Measurements from ENCODE around the gene ARSI.
A peak's percentile ranks its signal among the peaks of the same experiment; 100 is the strongest.

ARSI gene

GRCh38 chr5:150302301-150303069 is at the start of gene ARSI:
Gene ARSI (minus strand): TSS chr5:150302905. CDS start chr5:150302373, 532 bp downstream.
- H3K9me3 ChIP-seq (ENCODE audit: control insufficient read depth in 1 of 2, low read length in 2 of 2) = no peaks in the 10 kb centered on the region
- peaks cover 20 to 30% of the 10 kb centered on the region in 2 donors for H3K27me3 ChIP-seq (ENCODE audit: control insufficient read depth in 1 of 2, insufficient read depth in 2 of 2, low read length in 2 of 2)
- no peak within 1 kb of the TSS for H3K9ac ChIP-seq (ENCODE audit: low read depth in 1 of 2, low read length in 2 of 2)
- no peak within 1 kb of the TSS for H3K27ac ChIP-seq (ENCODE audit: low read depth, low read length)
- peaks cover 3 to 4% of the 10 kb centered on the region in 2 donors for H3K4me1 ChIP-seq (ENCODE audit: control insufficient read depth in 1 of 2, insufficient read depth in 2 of 2, low read length in 2 of 2)
- no peaks in the 10 kb centered on the region for H3K36me3 ChIP-seq (ENCODE audit: control insufficient read depth in 1 of 2, insufficient read depth in 2 of 2, low read length in 2 of 2)
- peak within 1 kb of the TSS; percentile 27 to 45 for H3K4me3 ChIP-seq (ENCODE audit: low read depth in 1 of 2, low read length in 2 of 2)

- no peak overlapping the region for H3K9ac ChIP-seq (ENCODE audit: low read depth in 1 of 2, low read length in 2 of 2)
- no peak overlapping the region for H3K4me3 ChIP-seq (ENCODE audit: low read depth in 1 of 2, low read length in 2 of 2)
- H3K27ac ChIP-seq (ENCODE audit: low read depth, low read length) = no peak overlapping the region
These were observed 48.0 kb upstream of the ARSI start for GRCh38 chr5:150350524-150351344.

GRCh38 chr5:150349681-150350275 is 47.1 kb upstream of the ARSI start:
- Histone ChIP-seq H3K27me3 (ENCODE audit: control insufficient read depth in 1 of 2, insufficient read depth in 2 of 2, low read length in 2 of 2) (peaks cover 0 to 3% of the 10 kb centered on the region in 2 donors), H3K9ac (ENCODE audit: low read depth in 1 of 2, low read length in 2 of 2) (no peak overlapping the region), H3K4me1 (ENCODE audit: control insufficient read depth in 1 of 2, insufficient read depth in 2 of 2, low read length in 2 of 2) (peaks cover 11 to 16% of the 10 kb centered on the region in 2 donors), H3K9me3 (ENCODE audit: control insufficient read depth in 1 of 2, low read length in 2 of 2) (no peaks in the 10 kb centered on the region), H3K27ac (ENCODE audit: low read depth, low read length) (no peak overlapping the region), H3K36me3 (ENCODE audit: control insufficient read depth in 1 of 2, insufficient read depth in 2 of 2, low read length in 2 of 2) (no peaks in the 10 kb centered on the region), H3K4me3 (ENCODE audit: low read depth in 1 of 2, low read length in 2 of 2) (no peak overlapping the region)

More at GRCh38 chr5:150350524-150351344, 48.0 kb upstream of the ARSI start:
- H3K9me3 ChIP-seq (ENCODE audit: control insufficient read depth in 1 of 2, low read length in 2 of 2) = no peaks in the 10 kb centered on the region
- H3K36me3 ChIP-seq (ENCODE audit: control insufficient read depth in 1 of 2, insufficient read depth in 2 of 2, low read length in 2 of 2) = no peaks in the 10 kb centered on the region
- H3K4me1 ChIP-seq (ENCODE audit: control insufficient read depth in 1 of 2, insufficient read depth in 2 of 2, low read length in 2 of 2) = peaks cover 11 to 16% of the 10 kb centered on the region in 2 donors
- peaks cover 0 to 3% of the 10 kb centered on the region in 2 donors for H3K27me3 ChIP-seq (ENCODE audit: control insufficient read depth in 1 of 2, insufficient read depth in 2 of 2, low read length in 2 of 2)

- Histone ChIP-seq H3K9ac (ENCODE audit: low read depth in 1 of 2, low read length in 2 of 2) (no peak overlapping the region), H3K9me3 (ENCODE audit: control insufficient read depth in 1 of 2, low read length in 2 of 2) (no peaks in the 10 kb centered on the region), H3K4me3 (ENCODE audit: low read depth in 1 of 2, low read length in 2 of 2) (no peak overlapping the region), H3K27me3 (ENCODE audit: control insufficient read depth in 1 of 2, insufficient read depth in 2 of 2, low read length in 2 of 2) (peaks cover 0 to 3% of the 10 kb centered on the region in 2 donors), H3K36me3 (ENCODE audit: control insufficient read depth in 1 of 2, insufficient read depth in 2 of 2, low read length in 2 of 2) (no peaks in the 10 kb centered on the region), H3K27ac (ENCODE audit: low read depth, low read length) (no peak overlapping the region), H3K4me1 (ENCODE audit: control insufficient read depth in 1 of 2, insufficient read depth in 2 of 2, low read length in 2 of 2) (peaks cover 7 to 11% of the 10 kb centered on the region in 2 donors)
These were observed 44.7 kb upstream of the ARSI start for GRCh38 chr5:150347451-150347850.

- Histone ChIP-seq H3K4me3 (ENCODE audit: low read depth in 1 of 2, low read length in 2 of 2) (no peak overlapping the region), H3K9ac (ENCODE audit: low read depth in 1 of 2, low read length in 2 of 2) (no peak overlapping the region), H3K27ac (ENCODE audit: low read depth, low read length) (no peak overlapping the region), H3K4me1 (ENCODE audit: control insufficient read depth in 1 of 2, insufficient read depth in 2 of 2, low read length in 2 of 2) (peaks cover 6 to 8% of the 10 kb centered on the region in 2 donors), H3K36me3 (ENCODE audit: control insufficient read depth in 1 of 2, insufficient read depth in 2 of 2, low read length in 2 of 2) (no peaks in the 10 kb centered on the region), H3K9me3 (ENCODE audit: control insufficient read depth in 1 of 2, low read length in 2 of 2) (no peaks in the 10 kb centered on the region), H3K27me3 (ENCODE audit: control insufficient read depth in 1 of 2, insufficient read depth in 2 of 2, low read length in 2 of 2) (peaks cover 0 to 3% of the 10 kb centered on the region in 2 donors)
These were observed 44.3 kb upstream of the ARSI start for GRCh38 chr5:150347003-150347402.

- no peak overlapping the region for H3K9ac ChIP-seq (ENCODE audit: low read depth in 1 of 2, low read length in 2 of 2)
- no peak overlapping the region for H3K4me3 ChIP-seq (ENCODE audit: low read depth in 1 of 2, low read length in 2 of 2)
- H3K36me3 ChIP-seq (ENCODE audit: control insufficient read depth in 1 of 2, insufficient read depth in 2 of 2, low read length in 2 of 2) = no peaks in the 10 kb centered on the region
- H3K4me1 ChIP-seq (ENCODE audit: control insufficient read depth in 1 of 2, insufficient read depth in 2 of 2, low read length in 2 of 2) = peaks cover 6 to 8% of the 10 kb centered on the region in 2 donors
- H3K27ac ChIP-seq (ENCODE audit: low read depth, low read length) = no peak overlapping the region
- no peaks in the 10 kb centered on the region for H3K9me3 ChIP-seq (ENCODE audit: control insufficient read depth in 1 of 2, low read length in 2 of 2)
- H3K27me3 ChIP-seq (ENCODE audit: control insufficient read depth in 1 of 2, insufficient read depth in 2 of 2, low read length in 2 of 2) = peaks cover 0 to 3% of the 10 kb centered on the region in 2 donors
These were observed 43.9 kb upstream of the ARSI start for GRCh38 chr5:150346592-150346991.

DNA sequence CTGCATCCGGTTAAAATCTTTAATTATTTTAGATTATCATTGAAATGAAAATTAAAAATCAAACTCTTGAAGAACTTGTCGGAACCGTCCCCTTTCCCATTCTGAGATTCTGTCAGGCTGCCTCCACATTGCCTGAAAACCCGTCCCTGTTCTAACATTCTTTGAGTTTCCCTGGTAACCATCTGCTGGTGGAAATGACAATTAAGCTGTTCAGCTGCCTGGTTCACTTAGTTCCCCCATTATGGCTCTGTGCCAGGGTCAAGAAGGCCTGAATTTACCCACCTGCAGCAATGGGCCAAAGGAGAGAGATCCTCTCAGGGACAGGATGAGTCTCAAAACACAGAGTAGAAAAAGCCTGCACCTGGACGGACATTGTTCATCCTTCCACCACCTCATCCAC is 43.0 kb upstream of the ARSI start:
- Histone ChIP-seq H3K36me3 (ENCODE audit: control insufficient read depth in 1 of 2, insufficient read depth in 2 of 2, low read length in 2 of 2) (no peaks in the 10 kb centered on the region), H3K9me3 (ENCODE audit: control insufficient read depth in 1 of 2, low read length in 2 of 2) (no peaks in the 10 kb centered on the region), H3K4me3 (ENCODE audit: low read depth in 1 of 2, low read length in 2 of 2) (no peak overlapping the region), H3K27ac (ENCODE audit: low read depth, low read length) (no peak overlapping the region), H3K4me1 (ENCODE audit: control insufficient read depth in 1 of 2, insufficient read depth in 2 of 2, low read length in 2 of 2) (peaks cover 1 to 4% of the 10 kb centered on the region in 2 donors), H3K27me3 (ENCODE audit: control insufficient read depth in 1 of 2, insufficient read depth in 2 of 2, low read length in 2 of 2) (peaks cover 0 to 3% of the 10 kb centered on the region in 2 donors), H3K9ac (ENCODE audit: low read depth in 1 of 2, low read length in 2 of 2) (no peak overlapping the region)

GRCh38 chr5:150343994-150344631 is 41.4 kb upstream of the ARSI start:
- H3K4me1 ChIP-seq (ENCODE audit: control insufficient read depth in 1 of 2, insufficient read depth in 2 of 2, low read length in 2 of 2) = peaks cover 0 to 3% of the 10 kb centered on the region in 2 donors

GRCh38 chr5:150342583-150342982 is 39.9 kb upstream of the ARSI start:
- no peak overlapping the region for H3K9ac ChIP-seq (ENCODE audit: low read depth in 1 of 2, low read length in 2 of 2)
- H3K36me3 ChIP-seq (ENCODE audit: control insufficient read depth in 1 of 2, insufficient read depth in 2 of 2, low read length in 2 of 2) = no peaks in the 10 kb centered on the region

More at GRCh38 chr5:150343994-150344631, 41.4 kb upstream of the ARSI start:
- Histone ChIP-seq H3K9ac (ENCODE audit: low read depth in 1 of 2, low read length in 2 of 2) (no peak overlapping the region), H3K4me3 (ENCODE audit: low read depth in 1 of 2, low read length in 2 of 2) (no peak overlapping the region), H3K36me3 (ENCODE audit: control insufficient read depth in 1 of 2, insufficient read depth in 2 of 2, low read length in 2 of 2) (no peaks in the 10 kb centered on the region), H3K27ac (ENCODE audit: low read depth, low read length) (no peak overlapping the region), H3K9me3 (ENCODE audit: control insufficient read depth in 1 of 2, low read length in 2 of 2) (no peaks in the 10 kb centered on the region), H3K27me3 (ENCODE audit: control insufficient read depth in 1 of 2, insufficient read depth in 2 of 2, low read length in 2 of 2) (peaks cover 0 to 3% of the 10 kb centered on the region in 2 donors)

More at GRCh38 chr5:150342583-150342982, 39.9 kb upstream of the ARSI start:
- Histone ChIP-seq H3K4me3 (ENCODE audit: low read depth in 1 of 2, low read length in 2 of 2) (no peak overlapping the region), H3K4me1 (ENCODE audit: control insufficient read depth in 1 of 2, insufficient read depth in 2 of 2, low read length in 2 of 2) (peaks cover 0 to 7% of the 10 kb centered on the region in 2 donors), H3K27ac (ENCODE audit: low read depth, low read length) (no peak overlapping the region), H3K9me3 (ENCODE audit: control insufficient read depth in 1 of 2, low read length in 2 of 2) (no peaks in the 10 kb centered on the region), H3K27me3 (ENCODE audit: control insufficient read depth in 1 of 2, insufficient read depth in 2 of 2, low read length in 2 of 2) (peaks cover 0 to 3% of the 10 kb centered on the region in 2 donors)

Measured in duodenal mucosa (tissue), 2 donors.